SU-DHL-6 (cell line): Measurements from ENCODE around the gene SEC61A1.

Source experiments
- CTCF ChIP-seq: fragments of 200-600 bp; sonication (generic); IDR thresholded peaks from one replicate; pipeline ENCODE4 v1.5.1; 2017; ENCODE audit warnings: antibody characterized with exemption, mild to moderate bottlenecking, low read length, moderate library complexity; ENCODE audit not compliant: insufficient read depth, poor library complexity, severe bottlenecking
- EZH2phosphoT487 ChIP-seq: fragments of 200-600 bp; sonication (generic), shearing (Covaris generic); conservative IDR thresholded peaks from 2 replicates; pipeline ENCODE4 v1.6.1; 2018; ENCODE audit warnings: mild to moderate bottlenecking, antibody characterized with exemption, low read length, moderate library complexity, mixed read lengths

DNA sequence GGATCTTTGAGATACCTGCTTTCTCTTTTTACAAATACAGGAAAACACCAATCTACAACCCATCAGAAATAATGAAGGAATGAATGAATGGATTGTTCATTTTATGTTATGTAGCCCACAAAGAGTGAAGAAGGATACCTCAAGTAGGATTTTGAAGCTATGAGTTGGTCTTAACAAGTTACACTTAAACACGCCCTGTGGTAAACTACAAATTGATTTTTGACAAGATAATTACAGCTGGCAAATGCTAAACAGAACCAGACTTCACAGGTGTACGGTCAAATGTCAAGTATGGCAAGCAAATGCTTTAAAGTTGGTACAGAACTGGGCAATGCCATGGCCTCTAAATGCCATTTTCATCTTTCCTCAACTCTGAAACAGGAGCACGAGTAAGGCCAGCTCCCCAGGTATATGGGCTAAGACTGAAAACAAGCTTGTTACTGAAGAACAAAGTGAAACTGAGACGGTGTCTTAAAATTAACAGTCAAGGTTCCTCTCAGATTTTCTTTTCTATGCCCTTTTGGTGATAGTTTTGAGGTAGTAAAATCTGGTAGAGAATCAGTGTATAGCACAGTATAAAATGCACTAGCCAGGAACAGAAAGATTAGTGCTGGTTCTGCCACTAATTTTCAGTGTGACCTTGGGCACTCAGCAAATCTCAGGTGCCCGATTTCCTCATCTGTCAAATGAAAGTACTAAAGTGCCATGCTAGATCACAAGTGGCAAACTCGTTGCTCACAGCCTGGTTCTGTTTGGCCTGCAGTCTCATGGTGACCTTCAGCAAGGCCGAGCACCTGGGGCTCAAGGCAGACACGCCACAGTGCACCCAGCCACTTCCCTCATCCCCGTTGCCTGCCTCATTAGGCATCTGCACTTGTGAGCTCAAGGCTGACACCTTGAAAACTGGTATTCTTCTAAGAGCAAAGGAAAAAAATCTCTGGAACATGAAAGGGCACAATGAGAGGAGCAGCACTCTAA, 61.9 kb downstream of the SEC61A1 start:
- no peak for TF ChIP-seq EZH2phosphoT487
- TF ChIP-seq CTCF: no peak
